OCI-LY7 (cell line): ENCODE data around the gene WDR70. TPM values are rescaled to one million over a fixed set of nuclear protein-coding genes. Genes with fewer than 3 reads are reported as not detected.

Experiments
- BruUV-seq: library from RNA; stranded (reverse); fragments of 400-500 nt; replicated peaks from 2 replicates; lab custom pipeline; 2021; lab: Mats Ljungman, UMichigan
- CTCF ChIA-PET: fragments of 300-600 bp; sonication (Branson Sonifier 250); formaldehyde crosslinking; loops from one replicate; lab custom pipeline; 2022; ENCODE audit warnings: antibody characterized with exemption; ENCODE audit not compliant: unreplicated experiment; lab: Charles Lee
- POLR2A ChIA-PET: fragments of 300-600 bp; sonication (Branson Sonifier 250); formaldehyde crosslinking; loops from one replicate; lab custom pipeline; 2022; ENCODE audit warnings: antibody characterized with exemption; lab: Charles Lee
- DNase-seq: peaks from one replicate; pipeline ENCODE4 v3.0.0-alpha.2; 2015; ENCODE audit warnings: low spot score
- H2AFZ ChIP-seq: fragments of 200-600 bp; sonication (generic), shearing (Covaris generic); 2 replicates; pipeline ENCODE4 v1.6.1; 2014; ENCODE audit warnings: mild to moderate bottlenecking, antibody characterized with exemption, low read length, moderate library complexity
- H3K27ac ChIP-seq: fragments of 200-600 bp; sonication (generic); 2 replicates; pipeline ENCODE4 v1.5.1; 2014; ENCODE audit warnings: mixed run types, low read depth, mild to moderate bottlenecking, moderate library complexity, low read length, inconsistent platforms; ENCODE audit not compliant: poor library complexity, severe bottlenecking
- H3K36me3 ChIP-seq: fragments of 200-600 bp; sonication (generic); 2 replicates; pipeline ENCODE4 v1.6.1; 2014; ENCODE audit warnings: mild to moderate bottlenecking, antibody characterized with exemption, low read length, moderate library complexity, mixed read lengths; ENCODE audit not compliant: insufficient read depth
- H3K4me1 ChIP-seq: fragments of 200-600 bp; sonication (generic); 2 replicates; pipeline ENCODE4 v1.5.1; 2014; ENCODE audit warnings: mild to moderate bottlenecking, low read length; ENCODE audit not compliant: insufficient read depth, poor library complexity, severe bottlenecking
- H3K4me2 ChIP-seq: fragments of 200-600 bp; sonication (generic); 2 replicates; pipeline ENCODE4 v1.6.1; 2014; ENCODE audit warnings: mild to moderate bottlenecking, low read length
- H3K4me3 ChIP-seq: fragments of 200-600 bp; sonication (generic); 2 replicates; pipeline ENCODE4 v1.5.1; 2014; ENCODE audit warnings: mild to moderate bottlenecking, low read depth, low read length; ENCODE audit not compliant: poor library complexity, severe bottlenecking
- H3K79me2 ChIP-seq: fragments of 200-600 bp; sonication (generic); 2 replicates; pipeline ENCODE4 v1.6.1; 2016; ENCODE audit warnings: low read depth, mild to moderate bottlenecking, low read length, moderate library complexity, mixed read lengths; ENCODE audit not compliant: insufficient read depth
- H3K9me2 ChIP-seq: fragments of 200-600 bp; sonication (generic); 2 replicates; pipeline ENCODE4 v1.6.1; 2016; ENCODE audit warnings: mild to moderate bottlenecking, low read length, mixed read lengths; ENCODE audit not compliant: insufficient read depth
- H3K9me3 ChIP-seq: fragments of 200-600 bp; sonication (generic); 2 replicates; pipeline ENCODE4 v1.6.1; 2014; ENCODE audit warnings: mild to moderate bottlenecking, mixed run types, low read length, mixed read lengths
- H4K20me1 ChIP-seq: fragments of 200-600 bp; sonication (generic); 2 replicates; pipeline ENCODE4 v1.6.1; 2014; ENCODE audit warnings: mild to moderate bottlenecking, antibody characterized with exemption, low read length, moderate library complexity, mixed read lengths; ENCODE audit not compliant: insufficient read depth
- CTCF ChIP-seq: fragments of 200-600 bp; sonication (generic); conservative IDR thresholded peaks from 2 replicates; pipeline ENCODE4 v1.5.1; 2014; ENCODE audit warnings: mild to moderate bottlenecking, antibody characterized with exemption, low read length, moderate library complexity, mixed read lengths
- EZH2phosphoT487 ChIP-seq: fragments of 200-600 bp; sonication (generic); IDR thresholded peaks from 2 replicates; pipeline ENCODE4 v1.6.1; 2018; ENCODE audit warnings: low read depth, borderline replicate concordance, mild to moderate bottlenecking, mixed run types, antibody characterized with exemption, low read length, moderate library complexity, mixed read lengths
- intact Hi-C: fragments of 100-400 bp; cut with micrococcal nuclease; formaldehyde crosslinking; loops from one replicate; pipeline ENCODE4 v1.10.0; 2022; ENCODE audit not compliant: unreplicated experiment
- small RNA-seq: library from RNA; depleted of rRNA; stranded (forward); fragments of <200 nt; gene quantifications from one replicate; pipeline ENCODE3, GENCODE V24; 2014
- total RNA-seq, 2 experiments: library from RNA; depleted of rRNA in 1 of 2; stranded (reverse); fragments of >200 nt in 1 of 2; shearing (Covaris generic) in 1 of 2; gene quantifications; 2 replicates each; pipeline ENCODE4 v1.2.3, GENCODE V29; 2014 to 2022

Gene WDR70
- total RNA-seq, 2 experiments from 2014 or later, result 26.2 to 35.4 TPM

GRCh38 chr5:37799865-37800421, 420.8 kb downstream of the WDR70 start:
- Histone ChIP-seq H3K4me2 (no peak overlapping the region), H3K9me2 (no peaks in the 10 kb centered on the region), H2AFZ (no peak overlapping the region), H3K27ac (no peak overlapping the region), H4K20me1 (no peaks in the 10 kb centered on the region), H3K36me3 (no peaks in the 10 kb centered on the region), H3K4me3 (no peak overlapping the region), H3K79me2 (no peaks in the 10 kb centered on the region), H3K4me1 (no peaks in the 10 kb centered on the region), H3K9me3 (no peaks in the 10 kb centered on the region)
- no peak for TF ChIP-seq EZH2phosphoT487
- TF ChIP-seq CTCF, result no peak
- no peak for DNase-seq
- POLR2A ChIA-PET, result no interaction called here
- intact Hi-C loops, result no loop called here
- BruUV-seq, result no TSS peak
- CTCF ChIA-PET, result no interaction called here

- no TSS peak for BruUV-seq
- POLR2A ChIA-PET, result no interaction called here
Measured at GRCh38 chr5:37801521-37801920, 422.4 kb downstream of the WDR70 start.

More at GRCh38 chr5:37801521-37801920, 422.4 kb downstream of the WDR70 start:
- Histone ChIP-seq H4K20me1 (no peaks in the 10 kb centered on the region), H3K36me3 (no peaks in the 10 kb centered on the region), H3K4me1 (no peaks in the 10 kb centered on the region), H3K27ac (no peak overlapping the region), H2AFZ (no peak overlapping the region), H3K4me3 (no peak overlapping the region), H3K9me2 (no peaks in the 10 kb centered on the region), H3K4me2 (no peak overlapping the region), H3K9me3 (no peaks in the 10 kb centered on the region), H3K79me2 (no peaks in the 10 kb centered on the region)
- intact Hi-C loops, result no loop called here
- no peak for DNase-seq
- TF ChIP-seq EZH2phosphoT487, result no peak
- TF ChIP-seq CTCF, result no peak
- CTCF ChIA-PET, result no interaction called here

Small RNAs within 50 kb of the gene (small RNA-seq; reads per million reads assigned to genes)
- gene RNU6-1190P, result not detected
- gene RNU6-484P, result not detected

Other genes with a start within 250 kb of the WDR70 start
- gene CPLANE1, start 129.9 kb upstream of the WDR70 start, total RNA-seq (2014; rRNA removed; shearing (Covaris generic)), result not detected in 2 replicates
- gene CPLANE1, start 129.9 kb upstream of the WDR70 start, total RNA-seq (2022), result 0.07 and 0.21 TPM in 2 replicates
- gene NUP155, start 8.2 kb upstream of the WDR70 start, total RNA-seq (2014; rRNA removed; shearing (Covaris generic)), result 48.7 and 61.6 TPM in 2 replicates
- 68.1 and 77.8 TPM in 2 replicates for gene NUP155, start 8.2 kb upstream of the WDR70 start, total RNA-seq (2022)